DLD1 (cell line): ENCODE measurements around the gene TBCK.
"Not testable (repeated sequence)": the region's sequence is repeated elsewhere in the genome, so short reads cannot be mapped to it uniquely, and the experiment has no call there.

Experiments used
- in situ Hi-C: cut with HindIII; loops from 2 replicates; pipeline ENCODE4 v1.10.0; 2017; ENCODE audit warnings: low sequenced_read_pairs

Gene TBCK

DNA sequence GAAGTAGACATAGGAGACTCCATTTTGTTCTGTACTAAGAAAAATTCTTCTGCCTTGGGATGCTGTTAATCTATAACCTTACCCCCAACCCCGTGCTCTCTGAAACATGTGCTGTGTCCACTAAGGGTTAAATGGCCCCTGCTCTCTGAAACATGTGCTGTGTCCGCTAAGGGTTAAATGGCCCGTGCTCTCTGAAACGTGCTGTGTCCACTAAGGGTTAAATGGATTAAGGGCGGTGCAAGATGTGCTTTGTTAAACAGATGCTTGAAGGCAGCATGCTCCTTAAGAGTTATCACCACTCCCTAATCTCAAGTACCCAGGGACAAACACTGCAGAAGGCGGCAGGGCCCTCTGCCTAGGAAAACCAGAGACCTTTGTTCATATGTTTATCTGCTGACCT is 5.8 kb upstream of the TBCK start:
- in situ Hi-C loops = not testable (repeated sequence)

DNA sequence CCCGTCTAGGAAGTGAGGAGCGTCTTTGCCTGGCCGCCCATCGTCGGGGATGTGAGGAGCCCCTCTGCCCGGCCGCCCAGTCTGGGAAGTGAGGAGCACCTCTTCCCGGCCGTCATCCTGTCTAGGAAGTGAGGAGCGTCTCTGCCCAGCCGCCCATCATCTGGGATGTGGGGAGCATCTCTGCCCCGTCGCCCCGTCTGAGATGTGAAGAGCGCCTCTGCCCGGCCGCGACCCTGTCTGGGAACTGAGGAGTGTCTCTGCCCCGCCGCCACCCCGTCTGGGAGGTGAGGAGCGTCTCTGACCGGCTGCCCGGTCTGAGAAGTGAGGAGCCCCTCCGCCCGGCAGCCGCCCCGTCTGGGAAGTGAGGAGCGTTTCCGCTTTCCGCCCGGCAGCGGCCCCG is 5.2 kb upstream of the TBCK start:
- in situ Hi-C loops = not testable (repeated sequence)

DNA sequence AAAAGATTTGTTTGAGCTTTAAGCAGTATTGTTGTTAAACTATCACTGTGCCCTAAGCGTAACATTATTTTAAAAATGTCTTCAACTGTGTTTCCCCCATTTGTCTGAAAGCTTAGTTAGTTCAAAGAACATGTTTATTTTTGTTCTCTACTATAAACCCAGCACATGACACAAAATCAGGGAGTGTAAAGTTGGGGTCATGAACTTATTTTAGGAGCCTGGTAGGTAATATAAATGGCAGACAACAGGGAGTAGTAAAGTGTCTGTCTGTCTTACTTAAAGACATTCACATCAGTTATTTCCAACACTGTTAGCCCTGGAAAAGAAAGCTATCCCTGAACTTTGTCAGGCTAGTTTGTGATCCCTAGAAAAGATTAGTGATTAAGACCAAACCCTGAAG is 4.2 kb upstream of the TBCK start:
- in situ Hi-C loops = no loop called here

DNA sequence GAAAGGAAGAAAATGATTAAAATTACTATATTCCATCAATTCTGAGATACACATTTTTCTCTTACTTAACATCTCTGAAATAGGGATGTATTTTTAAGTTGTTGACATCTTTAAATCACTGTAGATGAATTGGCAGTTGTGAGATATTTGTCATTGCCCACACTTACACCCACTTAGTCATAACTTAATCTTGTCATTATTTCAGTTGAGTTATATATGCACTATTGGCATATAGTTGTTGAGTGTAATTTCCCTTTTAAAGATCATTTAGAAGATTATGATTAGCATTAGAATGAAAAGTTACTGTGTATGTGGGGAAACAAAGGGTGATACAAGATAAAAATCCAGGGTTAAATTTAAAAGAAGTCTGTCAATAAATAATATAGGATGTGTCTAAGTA is 2.5 kb upstream of the TBCK start:
- in situ Hi-C loops = no loop called here

DNA sequence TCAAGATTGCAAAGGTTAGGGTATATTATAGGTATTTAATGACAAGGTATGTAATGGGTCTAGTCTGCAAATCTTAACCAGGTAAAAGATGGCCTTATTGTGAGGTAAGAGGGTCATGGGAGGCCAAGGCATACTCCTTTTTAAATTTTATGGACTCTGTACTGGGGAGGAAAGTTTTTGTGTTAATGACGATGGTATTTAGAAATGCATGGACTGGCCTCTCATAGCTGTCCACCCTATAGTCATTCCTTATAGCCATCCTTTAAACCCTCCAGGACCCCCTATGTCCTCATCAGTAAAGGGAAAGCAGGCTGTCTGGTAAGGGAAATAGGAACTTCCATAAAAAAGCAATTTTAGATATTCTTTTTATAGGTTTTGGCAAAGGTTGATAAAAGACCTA is 1.8 kb upstream of the TBCK start:
- in situ Hi-C loops = no loop called here

- in situ Hi-C loops = no loop called here
Observed at GRCh38 chr4:106316773-106317409, 882 bp upstream of the TBCK start.

GRCh38 chr4:106315476-106315967 is 487 bp downstream of the TBCK start:
- in situ Hi-C loops = no loop called here

DNA sequence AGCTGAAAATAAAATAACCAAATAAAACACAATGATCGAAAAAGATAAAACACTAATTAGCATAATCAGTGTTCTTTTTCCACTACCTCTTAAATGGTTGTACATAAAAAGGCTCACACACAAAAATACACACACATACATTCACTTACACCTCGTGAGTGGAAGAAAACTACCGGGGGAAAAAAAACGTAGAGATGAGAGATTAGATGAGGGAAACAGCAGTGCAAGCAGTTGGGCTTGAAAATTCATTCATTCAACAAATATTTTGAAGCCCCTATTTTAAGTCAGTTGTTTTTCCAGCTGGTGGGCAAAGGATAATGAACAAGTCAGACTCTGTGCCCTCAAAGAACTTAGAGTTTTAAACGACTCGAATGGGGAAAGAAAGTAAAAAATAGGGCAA is 1.0 kb downstream of the TBCK start:
- in situ Hi-C loops = no loop called here

DNA sequence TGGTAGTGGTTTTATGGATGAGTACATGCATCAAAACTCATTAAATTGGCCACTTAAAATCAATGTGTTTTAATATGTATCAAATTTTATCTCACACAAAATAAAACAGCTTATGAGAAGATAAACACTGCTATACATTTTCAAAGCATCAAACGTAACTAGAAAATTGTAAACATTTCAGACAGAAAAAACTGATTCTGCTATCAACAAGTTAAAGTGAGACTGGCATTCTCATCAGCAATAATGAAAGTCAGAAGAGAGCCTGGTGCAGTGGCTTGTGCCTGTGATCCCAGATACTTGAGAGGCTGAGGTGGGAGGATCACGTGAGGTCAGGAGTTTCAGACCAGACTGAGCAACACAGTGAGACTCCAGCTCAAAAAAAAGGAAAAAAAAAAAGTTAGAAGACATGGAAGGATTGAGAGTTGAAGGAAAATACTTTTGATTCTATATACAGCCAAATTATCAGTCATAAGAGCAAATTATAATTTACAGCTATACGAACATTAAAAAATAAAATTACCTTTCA is 2.9 kb downstream of the TBCK start:
- in situ Hi-C loops = no loop called here

DNA sequence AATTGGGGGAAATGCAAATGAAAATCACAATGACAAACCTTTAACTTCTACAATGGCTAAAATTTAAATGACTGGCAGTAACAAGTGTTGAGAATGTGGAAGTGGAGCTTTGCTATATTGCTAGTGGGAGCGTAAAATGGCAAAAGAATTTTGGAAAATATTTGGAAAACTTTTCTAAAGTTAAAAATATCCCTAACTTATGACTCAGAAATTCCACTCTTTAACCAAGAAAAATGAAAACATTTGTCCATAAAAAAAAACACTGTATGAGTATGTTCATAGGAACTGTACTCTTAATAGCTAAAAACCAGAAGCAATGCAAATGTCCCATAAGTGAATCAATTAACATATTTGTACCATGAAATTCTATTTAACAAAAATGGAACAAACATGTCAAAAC is 3.6 kb downstream of the TBCK start:
- in situ Hi-C loops = no loop called here

DNA sequence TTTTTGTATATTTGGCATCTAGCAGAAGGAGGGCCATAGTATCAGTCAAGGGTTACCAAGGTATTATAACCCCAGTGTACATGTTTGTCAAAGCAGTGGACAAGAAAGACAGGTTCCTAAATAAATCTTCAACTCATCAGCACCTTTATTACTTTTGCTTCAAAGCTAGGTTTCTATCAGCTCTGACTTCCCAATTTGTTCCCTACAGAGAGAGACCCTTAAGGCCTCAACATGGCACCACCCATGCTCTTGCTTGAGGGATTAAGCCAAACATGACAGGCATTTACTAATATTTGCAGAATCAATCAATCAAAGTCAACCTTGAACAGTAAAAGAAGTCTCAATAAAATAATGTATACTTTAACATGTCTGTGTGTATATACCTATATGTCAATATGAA is 9.4 kb downstream of the TBCK start:
- in situ Hi-C loops = no loop called here

- in situ Hi-C loops = no loop called here
Observed at GRCh38 chr4:106305435-106306055, 10.5 kb downstream of the TBCK start.

- in situ Hi-C loops = no loop called here
Observed at GRCh38 chr4:106304632-106305031, 11.4 kb downstream of the TBCK start.

DNA sequence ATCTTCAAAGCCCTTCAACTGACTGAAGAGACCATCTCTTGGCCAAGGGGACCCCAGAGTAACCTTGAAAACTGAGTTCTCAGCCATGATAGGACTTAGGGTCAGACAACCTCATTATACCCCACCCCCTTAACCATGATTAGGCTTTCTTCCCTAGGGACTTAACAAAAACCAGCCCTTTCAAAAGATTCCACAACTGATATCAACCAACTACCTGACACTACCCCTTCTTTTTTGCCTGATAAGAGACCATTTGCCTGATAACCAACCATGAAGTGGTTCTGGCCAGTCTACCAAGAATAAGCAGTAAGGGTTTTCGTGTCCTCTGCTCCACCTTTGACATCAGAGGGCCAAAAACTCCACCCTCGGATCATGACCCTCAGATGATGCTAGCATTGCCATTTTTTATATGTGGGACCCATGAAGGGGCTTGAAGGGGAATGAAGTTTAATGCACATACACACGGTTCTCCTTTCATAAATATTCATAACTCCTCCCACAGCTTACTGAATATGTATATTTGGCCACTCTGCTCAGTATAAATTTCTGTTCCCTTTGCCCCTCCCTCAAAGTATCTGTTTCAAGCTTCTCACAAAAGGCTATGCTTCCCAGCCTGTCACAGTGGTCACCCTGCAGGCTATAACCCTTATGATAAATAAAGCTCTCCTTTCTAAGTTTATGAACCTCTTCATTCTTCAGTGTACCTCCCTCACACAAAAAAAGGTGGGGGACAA is 12.3 kb downstream of the TBCK start:
- in situ Hi-C loops = no loop called here

DNA sequence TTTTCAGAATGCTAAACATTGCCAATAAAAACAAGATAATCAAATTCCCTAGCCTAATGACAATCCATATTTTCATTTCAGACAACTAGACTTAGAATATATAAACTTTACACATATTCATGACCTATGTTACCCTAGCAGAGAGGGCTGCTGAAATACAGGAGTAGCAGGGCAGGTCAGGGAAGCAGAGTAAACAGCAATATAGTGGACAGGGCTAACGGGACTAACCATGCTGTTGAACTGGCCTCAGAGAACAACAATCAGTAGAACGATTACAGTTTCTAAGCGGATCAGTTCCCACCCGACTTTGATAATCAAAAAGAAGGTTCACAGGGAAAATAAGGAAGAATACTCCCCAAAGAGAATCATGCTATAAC is 14.0 kb downstream of the TBCK start:
- in situ Hi-C loops = no loop called here

DNA sequence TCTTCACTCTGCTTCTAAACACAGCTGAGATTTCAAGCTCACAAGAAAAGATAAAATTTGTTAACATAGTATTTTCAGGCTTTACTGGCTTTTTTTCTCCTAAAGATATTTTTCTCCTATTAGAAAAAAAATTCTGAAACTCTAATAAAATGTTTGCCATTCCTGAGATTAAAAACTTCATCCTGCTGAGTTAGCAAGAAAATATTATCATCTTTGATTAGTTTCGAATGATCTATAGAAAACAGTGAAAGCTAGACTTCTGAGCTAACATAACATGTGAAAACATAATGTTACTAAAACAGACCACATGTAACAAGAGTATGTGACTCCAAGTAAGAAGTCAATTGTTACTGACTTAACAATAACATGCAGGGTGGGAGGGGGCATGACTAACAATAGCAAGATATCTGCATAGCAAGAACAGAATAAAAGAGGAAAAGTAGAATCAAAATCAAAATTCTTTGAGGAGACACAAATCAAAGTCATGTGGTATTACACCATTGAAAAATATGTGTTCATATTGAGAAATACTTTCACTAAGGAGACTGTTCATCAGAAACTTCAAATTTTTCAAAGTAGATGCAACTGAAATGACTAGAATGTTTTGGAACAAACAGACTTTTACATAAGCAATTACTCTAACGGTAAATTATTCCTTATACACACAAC is 14.5 kb downstream of the TBCK start:
- in situ Hi-C loops = no loop called here

- in situ Hi-C loops = no loop called here
Observed at GRCh38 chr4:106299977-106300376, 16.0 kb downstream of the TBCK start.

- in situ Hi-C loops = no loop called here
Observed at GRCh38 chr4:106297245-106298035, 18.6 kb downstream of the TBCK start.

GRCh38 chr4:106294062-106294461 is 21.9 kb downstream of the TBCK start:
- in situ Hi-C loops = no loop called here

- in situ Hi-C loops = no loop called here
Observed at GRCh38 chr4:106291678-106292077, 24.3 kb downstream of the TBCK start.

GRCh38 chr4:106289737-106290136 is 26.3 kb downstream of the TBCK start:
- in situ Hi-C loops = no loop called here
